ENCODE data around the gene SLC35F3.
"Not testable (repeated sequence)": the region's sequence is repeated elsewhere in the genome, so short reads cannot be mapped to it uniquely, and the experiment has no call there.

SLC35F3 gene

GRCh38 chr1:234206651-234207284, 302.3 kb downstream of the SLC35F3 start:
- H3K4me3 ChIP-seq (ENCODE audit: low read length in 2 of 2): no peak overlapping the region

GRCh38 chr1:234208351-234208750, 303.9 kb downstream of the SLC35F3 start:
- Histone ChIP-seq H3K9ac (ENCODE audit: low read length in 2 of 2) (no peak overlapping the region), H3K27me3 (ENCODE audit: control insufficient read depth in 1 of 2, insufficient read depth in 2 of 2, low read length in 2 of 2) (peaks cover 2 to 4% of the 10 kb centered on the region in 2 donors), H3K4me1 (ENCODE audit: control insufficient read depth, insufficient read depth, low read length) (peaks cover 2% of the 10 kb centered on the region), H3K9me3 (ENCODE audit: control insufficient read depth in 2 of 2, low read length in 2 of 2) (no peaks in the 10 kb centered on the region), H3K4me3 (ENCODE audit: low read length in 2 of 2) (no peak overlapping the region), H3K27ac (ENCODE audit: low read length) (no peak overlapping the region), H3K36me3 (ENCODE audit: control insufficient read depth in 2 of 2, insufficient read depth in 2 of 2, low read length in 2 of 2) (no peaks in the 10 kb centered on the region)

More at GRCh38 chr1:234206651-234207284, 302.3 kb downstream of the SLC35F3 start:
- H3K9me3 ChIP-seq (ENCODE audit: control insufficient read depth in 2 of 2, low read length in 2 of 2): no peaks in the 10 kb centered on the region
- peaks cover 2% of the 10 kb centered on the region for H3K4me1 ChIP-seq (ENCODE audit: control insufficient read depth, insufficient read depth, low read length)
- no peaks in the 10 kb centered on the region for H3K36me3 ChIP-seq (ENCODE audit: control insufficient read depth in 2 of 2, insufficient read depth in 2 of 2, low read length in 2 of 2)
- H3K27ac ChIP-seq (ENCODE audit: low read length): no peak overlapping the region
- H3K9ac ChIP-seq (ENCODE audit: low read length in 2 of 2): no peak overlapping the region
- no peaks in the 10 kb centered on the region for H3K27me3 ChIP-seq (ENCODE audit: control insufficient read depth in 1 of 2, insufficient read depth in 2 of 2, low read length in 2 of 2)

GRCh38 chr1:234208791-234209190, 304.3 kb downstream of the SLC35F3 start:
- Histone ChIP-seq H3K27me3 (ENCODE audit: control insufficient read depth in 1 of 2, insufficient read depth in 2 of 2, low read length in 2 of 2) (peaks cover 4% of the 10 kb centered on the region in 2 donors), H3K9me3 (ENCODE audit: control insufficient read depth in 2 of 2, low read length in 2 of 2) (no peaks in the 10 kb centered on the region), H3K36me3 (ENCODE audit: control insufficient read depth in 2 of 2, insufficient read depth in 2 of 2, low read length in 2 of 2) (no peaks in the 10 kb centered on the region), H3K4me3 (ENCODE audit: low read length in 2 of 2) (no peak overlapping the region), H3K27ac (ENCODE audit: low read length) (no peak overlapping the region), H3K9ac (ENCODE audit: low read length in 2 of 2) (no peak overlapping the region), H3K4me1 (ENCODE audit: control insufficient read depth, insufficient read depth, low read length) (peaks cover 2% of the 10 kb centered on the region)

- H3K36me3 ChIP-seq (ENCODE audit: control insufficient read depth in 2 of 2, insufficient read depth in 2 of 2, low read length in 2 of 2); H3K9me3 ChIP-seq (ENCODE audit: control insufficient read depth in 2 of 2, low read length in 2 of 2); H3K4me3 ChIP-seq (ENCODE audit: low read length in 2 of 2); H3K9ac ChIP-seq (ENCODE audit: low read length in 2 of 2); H3K27ac ChIP-seq (ENCODE audit: low read length): not testable (repeated sequence)
- peaks cover 11 to 19% of the 10 kb centered on the region in 2 donors for H3K27me3 ChIP-seq (ENCODE audit: control insufficient read depth in 1 of 2, insufficient read depth in 2 of 2, low read length in 2 of 2)
- peaks cover 13% of the 10 kb centered on the region for H3K4me1 ChIP-seq (ENCODE audit: control insufficient read depth, insufficient read depth, low read length)
Observed at GRCh38 chr1:234210429-234210828, 306.0 kb downstream of the SLC35F3 start.

- Histone ChIP-seq H3K4me1 (ENCODE audit: control insufficient read depth, insufficient read depth, low read length) (peaks cover 12% of the 10 kb centered on the region), H3K27me3 (ENCODE audit: control insufficient read depth in 1 of 2, insufficient read depth in 2 of 2, low read length in 2 of 2) (peaks cover 19 to 25% of the 10 kb centered on the region in 2 donors)
- H3K9me3 ChIP-seq (ENCODE audit: control insufficient read depth in 2 of 2, low read length in 2 of 2); H3K27ac ChIP-seq (ENCODE audit: low read length); H3K36me3 ChIP-seq (ENCODE audit: control insufficient read depth in 2 of 2, insufficient read depth in 2 of 2, low read length in 2 of 2); H3K4me3 ChIP-seq (ENCODE audit: low read length in 2 of 2); H3K9ac ChIP-seq (ENCODE audit: low read length in 2 of 2): not testable (repeated sequence)
Observed at GRCh38 chr1:234211855-234212254, 307.4 kb downstream of the SLC35F3 start.

GRCh38 chr1:234212764-234213657, 308.5 kb downstream of the SLC35F3 start:
- H3K4me3 ChIP-seq (ENCODE audit: low read length in 2 of 2): no peak overlapping the region

GRCh38 chr1:234213658-234214128, 309.2 kb downstream of the SLC35F3 start:
- Histone ChIP-seq H3K27ac (ENCODE audit: low read length) (no peak overlapping the region), H3K27me3 (ENCODE audit: control insufficient read depth in 1 of 2, insufficient read depth in 2 of 2, low read length in 2 of 2) (peaks cover 23 to 25% of the 10 kb centered on the region in 2 donors)

More at GRCh38 chr1:234212764-234213657, 308.5 kb downstream of the SLC35F3 start:
- H3K27ac ChIP-seq (ENCODE audit: low read length): no peak overlapping the region
- no peak overlapping the region for H3K9ac ChIP-seq (ENCODE audit: low read length in 2 of 2)
- H3K9me3 ChIP-seq (ENCODE audit: control insufficient read depth in 2 of 2, low read length in 2 of 2): no peaks in the 10 kb centered on the region
- no peaks in the 10 kb centered on the region for H3K36me3 ChIP-seq (ENCODE audit: control insufficient read depth in 2 of 2, insufficient read depth in 2 of 2, low read length in 2 of 2)
- peaks cover 23 to 25% of the 10 kb centered on the region in 2 donors for H3K27me3 ChIP-seq (ENCODE audit: control insufficient read depth in 1 of 2, insufficient read depth in 2 of 2, low read length in 2 of 2)
- peaks cover 11% of the 10 kb centered on the region for H3K4me1 ChIP-seq (ENCODE audit: control insufficient read depth, insufficient read depth, low read length)

GRCh38 chr1:234214129-234214910, 309.8 kb downstream of the SLC35F3 start:
- no peak overlapping the region for H3K27ac ChIP-seq (ENCODE audit: low read length)
- H3K36me3 ChIP-seq (ENCODE audit: control insufficient read depth in 2 of 2, insufficient read depth in 2 of 2, low read length in 2 of 2): no peaks in the 10 kb centered on the region
- no peaks in the 10 kb centered on the region for H3K9me3 ChIP-seq (ENCODE audit: control insufficient read depth in 2 of 2, low read length in 2 of 2)
- H3K4me3 ChIP-seq (ENCODE audit: low read length in 2 of 2): peak overlapping the region; percentile 40 to 66
- peaks cover 11% of the 10 kb centered on the region for H3K4me1 ChIP-seq (ENCODE audit: control insufficient read depth, insufficient read depth, low read length)
- no peak overlapping the region for H3K9ac ChIP-seq (ENCODE audit: low read length in 2 of 2)
- H3K27me3 ChIP-seq (ENCODE audit: control insufficient read depth in 1 of 2, insufficient read depth in 2 of 2, low read length in 2 of 2): peaks cover 23 to 25% of the 10 kb centered on the region in 2 donors

More at GRCh38 chr1:234213658-234214128, 309.2 kb downstream of the SLC35F3 start:
- H3K4me3 ChIP-seq (ENCODE audit: low read length in 2 of 2): peak overlapping the region; percentile 40 to 66
- H3K9ac ChIP-seq (ENCODE audit: low read length in 2 of 2): no peak overlapping the region
- no peaks in the 10 kb centered on the region for H3K9me3 ChIP-seq (ENCODE audit: control insufficient read depth in 2 of 2, low read length in 2 of 2)
- H3K4me1 ChIP-seq (ENCODE audit: control insufficient read depth, insufficient read depth, low read length): peaks cover 11% of the 10 kb centered on the region
- no peaks in the 10 kb centered on the region for H3K36me3 ChIP-seq (ENCODE audit: control insufficient read depth in 2 of 2, insufficient read depth in 2 of 2, low read length in 2 of 2)

- Histone ChIP-seq H3K4me1 (ENCODE audit: control insufficient read depth, insufficient read depth, low read length) (peaks cover 11% of the 10 kb centered on the region), H3K9ac (ENCODE audit: low read length in 2 of 2) (no peak overlapping the region), H3K9me3 (ENCODE audit: control insufficient read depth in 2 of 2, low read length in 2 of 2) (no peaks in the 10 kb centered on the region), H3K27me3 (ENCODE audit: control insufficient read depth in 1 of 2, insufficient read depth in 2 of 2, low read length in 2 of 2) (peaks cover 23 to 25% of the 10 kb centered on the region in 2 donors), H3K36me3 (ENCODE audit: control insufficient read depth in 2 of 2, insufficient read depth in 2 of 2, low read length in 2 of 2) (no peaks in the 10 kb centered on the region), H3K4me3 (ENCODE audit: low read length in 2 of 2) (peak overlapping the region in 1 of 2 donors; percentile 66), H3K27ac (ENCODE audit: low read length) (no peak overlapping the region)
Observed at GRCh38 chr1:234214911-234215892, 310.7 kb downstream of the SLC35F3 start.

All from stomach smooth muscle (tissue), 2 donors.